Iris pigment epithelial cell (primary cell): ENCODE results near the gene TIMM22.

ENCODE experiments used
- DNase-seq: peaks from one replicate; pipeline ENCODE4 v3.0.0-alpha.2; 2011; ENCODE audit warnings: low read depth

The TIMM22 gene

DNA sequence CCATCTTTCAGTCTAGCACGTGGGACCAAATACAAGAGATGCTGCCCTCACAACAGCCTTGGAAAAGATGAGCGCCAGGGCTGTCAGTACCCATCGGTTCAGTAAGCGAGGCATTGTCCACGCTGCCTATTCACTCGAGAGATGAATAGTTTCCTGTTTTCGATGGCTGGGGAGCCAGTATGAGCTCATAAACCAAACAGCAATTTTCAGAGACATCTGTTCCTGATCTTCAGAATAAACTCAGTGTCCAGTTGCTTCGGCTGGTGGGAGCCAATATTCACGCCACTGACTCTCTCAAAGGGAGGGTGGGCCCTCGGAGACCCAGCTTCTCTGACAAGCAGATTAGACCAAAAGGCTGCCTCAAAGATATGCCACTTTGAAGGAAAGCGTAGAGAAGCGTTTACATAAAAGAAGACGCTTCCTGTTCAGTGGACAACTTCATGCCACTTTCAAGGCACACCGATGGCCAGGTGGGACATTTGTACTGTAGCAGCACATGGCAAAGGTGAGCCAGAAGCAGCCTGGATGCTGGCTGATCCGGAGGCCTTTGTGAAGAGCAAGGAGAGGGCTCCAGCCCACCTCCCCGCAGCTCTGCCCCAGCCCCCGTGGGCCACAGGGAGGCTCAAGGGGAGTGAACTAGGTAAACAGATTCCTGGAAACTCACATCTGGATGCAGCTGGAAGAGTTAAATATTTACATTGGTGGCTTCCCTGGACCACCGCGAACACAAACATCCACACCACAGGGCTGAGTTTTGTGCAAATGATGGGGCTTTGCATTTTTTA lies 6.0 kb downstream of the TIMM22 start:
- DNase-seq = peak; percentile 81

- no peak for DNase-seq
Observed at GRCh38 chr17:1003633-1003971, 6.7 kb downstream of the TIMM22 start.

- DNase-seq = peak; percentile 29
Observed at GRCh38 chr17:1003972-1004768, 7.2 kb downstream of the TIMM22 start.

DNA sequence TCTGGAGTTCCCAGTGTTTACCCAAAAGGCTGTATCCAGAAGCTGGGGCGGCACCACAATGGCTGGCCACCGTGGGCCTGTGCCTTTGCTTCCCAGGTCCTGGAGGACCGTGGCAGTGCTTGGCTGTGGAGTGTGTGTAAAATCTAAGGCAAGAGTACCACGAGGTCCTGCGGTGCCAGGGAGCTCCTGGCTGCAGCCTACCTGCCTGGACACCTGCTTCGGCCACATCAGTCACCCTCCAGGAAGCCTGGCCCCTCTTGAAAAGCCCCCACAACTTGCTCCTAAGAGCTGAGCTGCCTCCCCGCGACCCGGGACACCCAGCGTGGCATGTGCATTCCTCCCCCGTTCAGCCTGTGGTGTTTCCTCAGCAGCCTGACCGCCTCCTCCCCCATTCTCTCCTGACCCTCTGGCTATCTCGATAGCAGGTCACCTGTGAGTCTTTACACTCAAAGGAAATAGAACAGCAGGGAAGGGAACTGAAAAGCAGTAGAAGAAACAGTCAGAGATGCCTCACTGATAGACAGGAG lies 7.9 kb downstream of the TIMM22 start:
- no peak for DNase-seq

DNA sequence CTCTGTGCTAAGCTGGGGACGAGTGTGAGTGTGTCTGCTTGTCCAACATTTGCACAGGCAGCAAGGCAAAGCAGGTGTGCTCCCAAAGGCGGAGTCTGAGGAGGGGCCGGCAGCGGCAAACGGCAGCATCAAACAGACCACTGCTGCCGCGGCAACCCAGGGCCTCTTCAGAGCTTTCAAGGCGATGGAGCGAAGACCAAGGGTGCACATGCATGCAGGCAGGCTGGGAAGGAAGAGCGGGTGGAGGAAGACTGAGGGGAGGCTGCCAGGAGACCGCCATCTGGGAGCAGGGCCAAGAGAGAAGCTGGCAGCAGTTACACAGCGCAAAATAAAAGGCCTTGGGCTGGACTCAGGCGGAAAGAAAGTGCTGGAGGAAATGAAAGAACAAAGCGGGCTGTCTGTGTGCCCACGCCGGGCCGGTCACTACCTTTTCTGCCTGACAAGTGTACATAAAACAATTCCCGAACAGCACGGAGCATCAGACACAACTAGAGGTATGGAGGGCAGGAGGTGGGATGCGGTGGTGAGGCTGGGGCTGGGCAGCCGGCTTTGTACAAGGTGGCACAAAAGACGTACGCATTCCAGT lies 8.5 kb downstream of the TIMM22 start:
- peak; percentile 53 for DNase-seq

- no peak for DNase-seq
Observed at GRCh38 chr17:1006054-1006453, 9.1 kb downstream of the TIMM22 start.

DNA sequence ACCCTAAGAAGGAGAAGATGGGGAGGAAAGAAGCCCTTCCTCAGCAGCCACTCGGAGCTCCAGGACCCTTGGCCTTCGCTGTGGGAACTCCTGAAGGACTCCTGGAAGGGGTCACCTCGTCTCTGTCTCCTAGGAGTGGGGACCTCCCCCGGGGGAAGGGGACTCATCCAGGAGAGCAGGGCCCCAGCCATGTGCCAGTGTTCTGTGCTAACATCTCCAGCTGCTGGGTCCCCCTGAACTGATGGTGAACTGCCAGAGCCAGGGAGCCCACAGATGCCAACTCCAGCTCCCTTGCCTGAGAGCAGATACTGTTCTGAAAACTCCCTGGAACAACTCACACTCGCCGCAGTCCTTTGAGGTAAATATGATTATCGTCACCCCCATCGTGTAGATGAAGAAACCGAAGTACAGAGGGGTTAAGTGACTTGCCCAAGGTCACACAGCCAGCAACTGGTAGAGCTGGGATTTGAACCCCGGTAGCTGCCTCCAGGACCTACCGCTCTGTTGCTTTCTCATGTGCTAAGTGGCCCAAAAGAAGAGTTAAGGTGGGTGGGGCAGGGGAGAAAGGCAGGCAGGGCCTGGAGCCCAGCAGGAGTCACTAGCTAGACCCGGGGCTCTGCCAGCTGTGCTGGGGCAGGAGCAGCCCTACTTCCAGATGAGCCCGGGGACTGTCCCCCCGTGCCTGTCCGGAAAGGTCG lies 10.5 kb downstream of the TIMM22 start:
- no peak for DNase-seq

DNA sequence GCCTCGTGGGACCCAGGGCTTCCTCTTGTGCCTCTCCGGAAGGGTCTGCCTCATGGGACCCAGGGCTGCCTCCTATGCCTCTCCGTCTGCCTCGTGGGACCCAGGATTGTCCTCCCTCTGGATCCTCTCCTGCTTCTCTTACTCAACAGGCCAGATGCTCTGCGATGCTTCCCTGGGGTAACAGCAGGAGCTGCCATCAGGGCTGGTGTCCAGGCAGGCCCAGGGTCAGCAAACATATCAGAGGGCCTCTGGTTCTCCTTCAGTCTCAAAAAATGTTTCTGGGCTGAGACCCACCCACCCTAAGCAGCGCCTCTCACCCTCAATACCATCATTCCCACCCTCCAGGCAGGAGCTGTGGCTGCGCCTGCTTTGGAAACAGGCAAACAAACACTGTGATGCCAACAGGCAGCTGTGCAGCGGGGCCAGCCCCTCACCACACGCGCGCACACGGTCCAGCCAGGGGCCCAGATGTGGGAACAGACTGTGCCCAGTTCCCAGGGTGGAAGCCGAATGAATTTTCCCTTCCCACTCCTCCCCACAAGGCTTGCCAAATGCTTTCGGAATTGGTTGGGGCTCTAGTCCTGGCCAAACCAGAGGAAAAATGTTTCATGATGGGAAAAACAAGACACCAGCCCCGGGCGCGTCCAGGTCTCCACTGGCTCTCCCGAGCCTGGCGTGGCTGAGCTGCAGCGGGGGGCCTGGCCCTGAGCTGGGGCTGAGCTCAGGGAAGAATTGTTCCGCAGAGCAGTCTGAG lies 11.3 kb downstream of the TIMM22 start:
- DNase-seq = no peak

- no peak for DNase-seq
Observed at GRCh38 chr17:1009229-1010085, 12.5 kb downstream of the TIMM22 start.

DNA sequence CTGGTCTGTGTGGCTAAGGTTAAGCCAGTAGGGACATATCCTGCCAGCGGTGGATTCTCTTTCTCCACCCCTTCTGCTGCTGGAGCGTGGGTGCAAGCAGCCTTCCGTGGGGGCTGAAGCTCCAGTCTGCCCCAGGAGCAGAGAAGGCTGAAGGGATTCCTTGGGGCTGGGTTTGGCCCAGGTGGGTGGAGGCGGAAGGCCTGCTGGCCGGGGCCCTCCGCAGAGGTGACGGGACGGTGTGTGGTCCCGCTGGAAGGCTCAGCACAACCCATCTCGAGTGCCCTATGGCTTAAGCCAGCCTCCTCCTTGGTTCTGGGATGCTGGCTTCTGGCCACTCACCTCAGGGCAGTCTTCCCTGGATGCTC lies 13.1 kb downstream of the TIMM22 start:
- no peak for DNase-seq

- no peak for DNase-seq
Observed at GRCh38 chr17:1010586-1010985, 13.7 kb downstream of the TIMM22 start.

GRCh38 chr17:1011138-1011537 lies 14.2 kb downstream of the TIMM22 start:
- DNase-seq = no peak

GRCh38 chr17:1011760-1012735 lies 15.1 kb downstream of the TIMM22 start:
- DNase-seq = no peak

DNA sequence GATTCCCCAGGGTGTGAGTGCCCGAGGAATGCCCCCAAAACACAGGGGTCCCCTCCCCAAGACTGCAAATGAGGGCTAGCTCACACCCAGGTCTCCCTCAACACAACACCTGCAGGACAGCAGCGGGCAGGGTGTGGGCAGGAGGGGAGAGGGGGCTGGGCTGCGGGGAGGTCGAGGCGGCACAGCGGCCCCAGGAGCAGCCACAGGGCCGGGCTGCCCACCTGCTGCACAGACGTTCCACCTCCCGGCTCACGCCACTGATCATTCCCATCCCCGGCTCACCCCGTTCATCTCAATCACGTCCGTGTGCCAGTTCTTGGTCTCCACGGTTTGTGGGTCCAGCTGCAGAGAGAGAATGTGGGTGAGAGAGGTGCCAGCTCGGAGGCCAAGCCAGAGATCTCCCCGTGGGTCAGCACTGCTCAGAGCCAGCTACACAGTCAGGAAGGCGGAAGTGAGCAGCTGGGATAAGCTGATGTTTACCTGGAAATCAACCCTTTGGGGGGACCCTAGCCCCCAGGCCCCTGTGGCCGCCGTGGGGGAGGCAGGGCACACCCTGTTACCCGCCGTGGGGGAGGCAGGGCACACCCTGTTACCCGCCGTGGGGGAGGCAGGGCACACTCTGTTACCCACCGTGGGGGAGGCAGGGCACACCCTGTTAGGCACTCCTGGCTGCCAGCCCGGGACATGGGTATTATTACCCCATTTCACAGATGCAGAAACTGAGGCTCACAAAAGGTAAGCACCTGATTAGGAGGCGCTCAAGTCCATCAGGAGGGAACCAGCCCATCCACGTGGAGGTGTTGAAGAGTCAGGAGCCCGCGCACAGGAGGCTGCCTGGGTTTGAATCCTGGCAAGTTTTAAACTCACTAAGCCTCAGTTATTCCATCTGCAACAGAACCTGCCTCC lies 16.1 kb downstream of the TIMM22 start:
- no peak for DNase-seq

DNA sequence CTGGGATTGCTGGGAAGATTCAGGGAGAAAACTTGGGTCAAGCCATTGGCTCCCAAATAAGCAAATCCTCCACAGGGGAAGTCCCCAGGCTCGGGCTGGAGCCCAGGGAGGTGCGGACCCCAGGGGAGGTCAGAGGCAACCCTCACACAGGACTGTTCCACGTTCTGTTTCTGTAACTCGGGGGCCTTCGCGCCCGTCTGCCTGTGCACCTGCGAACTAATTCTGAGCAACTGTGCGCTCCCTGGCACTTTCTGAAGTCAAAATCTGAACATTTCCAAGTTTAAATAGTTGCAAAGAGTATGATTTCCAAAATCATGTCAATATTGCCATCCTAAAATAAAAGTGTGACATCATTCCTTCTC lies 16.8 kb downstream of the TIMM22 start:
- DNase-seq = no peak

DNA sequence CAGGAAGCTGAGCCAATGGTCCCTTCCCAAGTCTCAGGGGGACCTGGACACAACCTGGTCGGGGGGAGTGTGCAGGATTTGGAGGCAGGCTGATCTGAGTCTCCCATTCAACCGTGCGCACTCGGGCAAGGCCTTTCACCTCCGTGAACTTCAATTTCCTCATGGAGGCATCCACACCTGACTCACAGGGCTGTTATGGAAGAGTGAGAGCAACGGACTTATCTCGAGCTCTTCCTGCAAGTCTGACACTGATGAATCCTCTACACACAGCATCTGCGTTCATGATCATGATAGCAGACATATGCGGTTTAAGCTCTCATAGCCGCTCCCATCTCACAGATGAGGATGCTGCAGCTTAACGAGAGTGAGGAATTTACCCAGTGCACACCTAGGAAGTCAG lies 21.6 kb downstream of the TIMM22 start:
- DNase-seq = no peak

DNA sequence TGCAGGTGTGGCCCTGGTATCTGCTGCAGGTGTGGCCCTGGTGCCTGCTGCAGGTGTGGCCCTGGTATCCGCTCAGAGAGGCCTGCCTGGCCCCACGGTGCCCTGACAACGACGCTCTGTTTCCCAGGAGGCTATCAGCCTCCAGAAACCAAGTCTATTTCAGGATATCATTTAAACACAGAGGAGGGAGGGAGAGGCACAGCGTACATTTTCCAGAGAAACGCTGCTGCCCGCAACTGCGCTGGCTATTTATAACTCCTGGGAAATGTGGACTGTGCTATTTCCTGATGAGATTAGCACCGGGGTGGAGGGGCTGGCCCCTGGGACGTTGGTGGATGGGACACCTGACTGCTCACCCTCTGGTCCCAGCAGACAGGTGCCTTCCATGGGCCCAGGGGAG lies 22.5 kb downstream of the TIMM22 start:
- no peak for DNase-seq

DNA sequence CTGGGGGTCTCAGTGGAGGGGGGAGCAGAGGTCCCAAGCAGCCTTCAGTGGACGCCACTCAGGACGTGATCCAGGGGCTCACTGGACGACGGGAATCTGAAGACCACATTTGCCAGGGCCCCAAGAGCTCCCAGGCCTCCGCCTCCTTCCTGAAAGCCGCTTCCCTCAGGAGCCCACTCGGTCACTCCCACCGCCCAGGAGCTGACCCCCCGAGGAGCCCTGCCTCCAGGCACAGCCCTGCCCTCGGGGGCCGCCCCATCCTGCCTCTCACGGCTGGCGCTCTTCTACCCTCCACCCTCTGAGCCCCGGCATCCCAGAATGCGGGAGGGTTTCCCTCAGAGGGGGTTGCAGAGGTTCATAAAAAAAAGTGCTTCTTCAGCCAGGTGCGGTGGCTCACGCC lies 24.2 kb downstream of the TIMM22 start:
- no peak for DNase-seq
